HG03139 (cell line): Measurements from ENCODE around the gene CRYBG2.

Experiments used
- ATAC-seq: cut with Tn5 transposase; IDR thresholded peaks from one replicate; pipeline ENCODE4 v1.9.1; 2021; ENCODE audit not compliant: unreplicated experiment

Gene CRYBG2

DNA sequence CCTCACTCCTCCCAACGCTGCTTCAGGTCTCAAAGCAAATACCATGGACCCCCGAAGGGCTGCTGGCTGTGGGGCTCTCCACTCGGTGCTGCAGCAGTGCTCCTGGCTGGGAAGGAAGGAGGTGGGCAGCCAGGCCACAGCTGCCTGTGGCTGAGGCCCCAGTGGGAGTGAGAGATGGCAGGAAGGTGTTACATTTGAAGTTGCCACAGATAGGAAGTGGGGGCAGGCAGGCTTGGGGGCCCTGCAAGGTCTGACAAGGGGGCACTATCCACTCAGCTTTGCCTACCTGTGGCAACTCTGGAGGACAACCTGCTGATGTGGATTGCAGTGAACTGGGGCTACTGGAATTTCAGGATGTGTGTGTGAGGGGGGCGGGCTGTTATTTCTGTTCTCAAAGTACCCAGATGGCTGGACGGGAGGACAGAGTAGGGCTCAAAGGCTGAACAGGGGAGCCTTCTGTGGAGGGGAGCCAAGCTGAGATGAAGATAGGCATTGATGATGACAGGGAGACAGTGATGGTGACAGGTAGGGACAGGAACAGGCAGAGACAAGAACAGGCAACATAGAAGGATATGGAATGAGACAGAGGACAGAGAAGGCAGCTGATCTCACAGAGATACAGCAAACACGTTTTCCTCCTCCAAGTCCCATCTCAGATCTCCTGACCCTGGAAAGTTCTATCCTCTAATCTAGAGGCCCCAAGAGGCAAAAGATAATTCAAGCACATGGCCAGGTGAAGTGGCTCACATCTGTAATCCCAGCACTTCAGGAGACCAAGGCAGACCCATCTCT, 16.9 kb upstream of the CRYBG2 start:
- no peak for ATAC-seq

DNA sequence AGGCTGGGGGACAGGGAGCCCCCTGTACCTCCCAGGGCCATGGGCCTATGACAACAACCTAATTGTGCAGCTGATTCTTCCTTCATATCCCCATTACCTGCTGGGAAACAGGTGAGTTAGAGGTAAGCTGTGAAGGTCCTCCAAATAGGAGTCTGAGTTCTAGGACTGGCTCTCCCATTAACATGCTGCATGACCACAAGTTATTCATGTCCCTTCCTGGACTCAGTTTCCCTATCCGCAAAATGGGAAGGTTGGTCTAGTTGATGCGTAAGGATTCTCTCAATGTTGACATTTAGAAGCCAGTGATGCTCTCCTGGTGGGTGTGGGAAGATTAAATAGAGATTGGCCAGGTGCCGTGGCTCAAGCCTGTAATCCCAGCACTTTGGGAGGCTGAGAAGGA, 14.6 kb upstream of the CRYBG2 start:
- no peak for ATAC-seq

- no peak for ATAC-seq
Observed at GRCh38 chr1:26368006-26368405, 14.1 kb upstream of the CRYBG2 start.

DNA sequence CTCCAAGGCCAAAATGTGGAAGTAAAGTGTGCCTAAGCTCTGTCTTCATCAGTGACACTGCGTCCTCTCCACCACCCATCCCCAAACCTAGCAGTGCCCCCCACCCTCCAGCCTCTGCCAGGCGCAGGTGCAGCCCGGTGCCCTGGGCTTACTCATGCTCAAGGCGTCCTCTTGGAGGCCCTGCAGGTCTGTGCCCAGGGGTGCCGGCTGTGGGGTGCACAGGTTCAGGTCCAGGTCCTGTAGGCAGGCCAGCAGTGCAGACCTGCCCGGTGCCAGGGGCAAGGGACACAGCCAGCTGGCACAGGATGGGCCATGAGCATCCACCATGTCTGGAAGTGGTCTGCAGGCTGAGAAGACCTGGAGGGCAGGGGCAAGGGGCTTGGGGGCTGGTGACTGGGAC, 13.5 kb upstream of the CRYBG2 start:
- no peak for ATAC-seq

DNA sequence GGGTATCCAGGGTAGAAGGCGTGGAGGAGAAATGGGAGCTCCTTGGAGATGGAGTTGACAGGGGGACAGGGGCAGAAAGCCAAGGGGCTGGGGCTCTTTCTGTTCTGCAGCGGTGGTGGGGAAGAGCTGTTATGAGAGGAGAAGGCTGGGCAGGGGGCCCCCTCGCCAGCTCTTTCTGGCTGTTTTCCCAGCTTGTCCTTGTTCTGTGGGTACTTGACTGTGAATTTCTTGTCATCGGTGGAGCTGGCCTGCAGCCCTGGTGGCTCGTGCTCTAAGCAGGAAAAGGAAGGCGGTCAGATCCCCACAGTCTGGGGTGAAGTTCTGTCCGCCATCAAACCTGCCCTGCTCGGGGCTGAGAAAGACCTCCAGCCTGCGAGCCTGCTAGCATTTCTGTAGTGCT, 11.0 kb upstream of the CRYBG2 start:
- no peak for ATAC-seq

DNA sequence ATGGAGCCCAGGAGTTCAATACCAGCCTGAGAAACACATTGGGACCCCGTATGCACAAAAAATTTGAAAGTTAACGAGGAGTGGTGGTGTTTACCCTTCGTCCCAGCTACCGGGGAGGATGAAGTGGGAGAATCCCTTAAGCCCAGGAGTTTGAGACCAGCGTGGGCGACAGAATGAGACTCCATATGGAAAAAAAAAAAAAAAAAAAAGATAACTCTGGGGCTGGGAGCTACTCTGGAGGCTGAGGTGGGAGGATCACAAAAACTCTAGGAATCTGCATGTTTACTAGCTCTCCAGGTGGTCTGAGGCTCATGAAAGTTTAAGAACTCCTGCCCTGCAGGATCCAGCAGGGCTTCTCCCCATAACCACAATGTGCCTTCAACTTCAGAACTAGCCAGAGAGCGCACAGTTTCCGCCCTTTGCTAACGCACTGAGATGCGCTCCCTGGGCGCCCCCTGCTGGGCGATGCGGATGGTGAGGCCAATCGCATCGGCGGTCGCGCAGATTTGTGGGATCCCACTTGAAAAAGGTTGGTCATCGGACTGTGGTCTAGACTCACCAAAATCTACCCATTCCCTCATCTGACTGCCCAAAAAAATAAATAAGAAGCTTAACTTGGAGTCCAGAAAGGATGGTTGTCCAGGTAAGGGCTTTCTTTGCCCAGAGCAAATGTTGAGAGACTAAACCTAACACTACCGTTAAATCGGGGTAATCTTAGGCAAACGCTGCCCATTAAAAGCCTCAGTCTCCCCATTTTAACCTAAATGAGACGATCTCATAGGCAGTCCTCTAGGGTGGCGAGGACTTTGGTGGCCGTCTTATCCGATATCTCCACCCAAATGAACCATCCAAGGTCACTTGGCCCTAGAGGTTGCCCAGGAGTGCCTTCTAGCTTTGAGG, 9.9 kb upstream of the CRYBG2 start:
- no peak for ATAC-seq

DNA sequence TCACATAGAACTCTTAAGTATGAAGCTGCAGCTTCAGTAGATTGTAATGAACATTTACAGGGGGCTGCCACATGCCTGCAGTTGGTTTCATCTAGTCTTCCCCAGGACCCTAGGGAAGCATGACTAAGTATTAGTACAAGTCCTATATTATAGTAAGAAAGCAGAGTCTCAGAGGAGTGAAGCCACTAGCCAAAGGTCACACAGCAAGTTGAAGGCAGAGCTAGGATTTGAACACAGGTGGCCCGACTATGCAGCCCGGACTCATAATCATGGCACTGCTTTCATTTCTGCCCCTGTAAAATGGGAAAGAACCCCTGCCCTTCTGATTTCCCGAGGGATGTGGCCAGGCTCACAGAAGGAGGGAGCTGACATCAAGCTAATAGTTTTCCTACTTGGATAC, 8.4 kb upstream of the CRYBG2 start:
- no peak for ATAC-seq

GRCh38 chr1:26361605-26362122, 7.7 kb upstream of the CRYBG2 start:
- ATAC-seq = no peak

GRCh38 chr1:26360807-26361604, 7.1 kb upstream of the CRYBG2 start:
- ATAC-seq = no peak

GRCh38 chr1:26359981-26360806, 6.3 kb upstream of the CRYBG2 start:
- ATAC-seq = no peak

GRCh38 chr1:26358411-26359384, 4.8 kb upstream of the CRYBG2 start:
- ATAC-seq = no peak

GRCh38 chr1:26357121-26357602, 3.2 kb upstream of the CRYBG2 start:
- no peak for ATAC-seq

DNA sequence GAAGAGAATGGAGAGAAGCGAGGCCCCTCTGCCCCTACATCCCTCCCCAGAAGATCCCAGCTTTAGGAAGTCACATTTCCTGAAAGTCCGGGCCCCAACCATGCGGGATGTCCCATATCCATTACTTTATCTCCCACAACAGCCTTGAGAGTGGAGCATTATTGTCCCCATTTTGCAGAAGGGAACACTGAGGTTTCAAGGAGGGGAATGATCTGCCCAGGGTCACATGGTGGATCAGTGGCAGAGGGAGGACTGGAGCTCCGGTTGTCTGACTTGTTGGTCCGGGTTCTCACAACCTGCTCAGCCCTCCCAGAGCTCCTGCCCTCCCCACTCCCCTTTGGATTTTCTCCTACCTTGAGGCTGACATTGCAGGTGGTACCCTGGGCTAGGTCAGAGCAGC, 2.2 kb upstream of the CRYBG2 start:
- ATAC-seq = no peak

- ATAC-seq = no peak
Observed at GRCh38 chr1:26354972-26355371, 1.0 kb upstream of the CRYBG2 start.

DNA sequence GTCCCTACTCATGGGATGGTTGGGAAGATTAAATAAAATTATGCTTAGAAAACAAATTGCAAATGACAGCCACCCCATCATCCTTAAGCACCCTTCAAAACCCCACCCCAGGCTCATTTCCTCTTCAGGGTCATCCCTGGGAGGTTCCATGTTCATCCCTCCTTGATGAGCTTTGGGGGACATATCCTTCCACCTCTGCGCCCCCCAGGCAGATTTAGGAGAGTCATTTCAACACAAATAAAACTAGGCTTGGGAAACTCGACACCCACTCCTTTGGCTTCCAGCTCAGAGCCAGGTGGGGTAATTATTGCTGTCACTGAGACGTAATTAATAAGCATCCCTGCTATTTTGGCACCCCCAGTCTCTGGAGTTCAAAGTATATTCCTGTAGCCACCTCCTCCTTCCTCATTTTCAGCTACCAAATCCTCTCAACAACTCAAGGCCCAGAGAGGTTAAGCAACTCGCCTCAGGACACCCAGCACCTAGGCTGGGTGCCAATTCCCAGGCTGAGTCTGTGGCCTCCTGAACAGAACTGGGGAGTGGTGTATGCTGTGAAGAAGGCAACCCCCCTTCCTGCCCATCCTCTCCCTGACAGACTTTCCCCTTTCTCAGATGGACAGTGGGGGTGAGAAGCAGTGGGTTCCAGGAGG, 595 bp downstream of the CRYBG2 start:
- ATAC-seq = no peak

DNA sequence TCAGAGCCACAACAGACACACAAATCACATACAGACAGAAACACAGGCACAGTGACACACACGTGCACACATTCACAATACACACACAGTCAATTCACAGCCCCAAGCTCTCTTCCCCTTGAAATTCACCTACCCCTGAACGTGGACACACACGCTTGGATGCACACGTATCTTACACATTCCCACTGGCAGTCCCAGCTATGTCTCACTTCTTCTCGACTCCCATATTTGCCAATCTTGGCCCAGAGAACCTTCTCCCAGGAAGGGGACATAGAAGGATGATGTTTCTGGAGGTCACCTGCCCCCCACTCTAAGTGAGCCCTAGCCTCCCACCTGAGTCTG, 1.6 kb downstream of the CRYBG2 start:
- no peak for ATAC-seq

GRCh38 chr1:26351590-26352337, 2.2 kb downstream of the CRYBG2 start:
- no peak for ATAC-seq
